ENCODE measurements around the gene THADA.

Gene THADA

DNA sequence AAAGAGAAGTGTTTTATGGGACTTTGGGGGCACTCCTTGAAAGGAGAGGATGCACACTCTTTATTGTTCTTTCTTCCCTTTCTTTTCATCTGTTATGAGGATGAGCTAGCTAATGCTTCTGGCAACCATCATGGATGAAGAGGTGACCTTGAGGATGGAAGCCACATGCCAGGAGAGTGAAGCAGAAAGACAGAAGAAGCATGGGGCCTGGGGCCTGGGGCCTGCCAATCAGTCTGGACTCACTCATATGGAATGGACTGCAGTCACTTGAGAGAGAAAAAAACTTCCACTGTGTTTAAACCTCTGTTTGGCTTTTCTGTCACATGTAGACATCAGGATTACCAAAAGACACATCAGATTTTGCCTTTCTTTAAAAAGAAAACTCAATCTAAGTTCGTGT lies 333.6 kb downstream of the THADA start:
- H3K27ac ChIP-seq = no peak overlapping the region
- no peak for DNase-seq

DNA sequence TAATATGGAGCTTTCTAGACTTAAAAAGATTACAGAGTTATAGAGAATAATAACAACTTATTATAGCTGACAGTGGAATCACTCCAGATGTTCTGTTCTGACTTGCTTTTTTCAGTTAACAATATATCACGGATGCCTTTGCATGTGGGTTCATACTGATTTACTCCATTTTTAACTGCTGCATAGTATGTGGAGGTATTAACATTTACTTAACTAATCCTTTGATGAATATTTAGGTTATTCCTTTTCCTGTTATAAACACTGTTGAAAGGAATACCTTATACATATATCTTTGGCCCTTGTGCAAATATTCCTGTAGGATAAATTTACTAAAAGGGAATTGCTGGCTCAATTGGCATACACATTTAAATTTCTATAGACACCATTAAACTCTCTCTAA lies 336.3 kb downstream of the THADA start:
- no peaks in the 10 kb centered on the region for H3K36me3 ChIP-seq
- no peak for TF ChIP-seq CTCF (IDR thresholded peaks at IDR 0.05; ENCODE audit: low read depth, low read length)
- no peaks in the 10 kb centered on the region for H3K9me3 ChIP-seq (ENCODE audit: severe bottlenecking)
- H3K27ac ChIP-seq = no peak overlapping the region
- DNase-seq = no peak
- no peak overlapping the region for H3K4me3 ChIP-seq (ENCODE audit: low read depth, low read length)
- no peaks in the 10 kb centered on the region for H3K27me3 ChIP-seq (ENCODE audit: insufficient read depth, low read depth, severe bottlenecking)

More for the DNA sequence above, 333.6 kb downstream of the THADA start:
- Histone ChIP-seq H3K4me3 (ENCODE audit: low read depth, low read length) (no peak overlapping the region), H3K9me3 (ENCODE audit: severe bottlenecking) (no peaks in the 10 kb centered on the region), H3K27me3 (ENCODE audit: insufficient read depth, low read depth, severe bottlenecking) (no peaks in the 10 kb centered on the region), H3K36me3 (no peaks in the 10 kb centered on the region)
- no peak for TF ChIP-seq CTCF (IDR thresholded peaks at IDR 0.05; ENCODE audit: low read depth, low read length)

DNA sequence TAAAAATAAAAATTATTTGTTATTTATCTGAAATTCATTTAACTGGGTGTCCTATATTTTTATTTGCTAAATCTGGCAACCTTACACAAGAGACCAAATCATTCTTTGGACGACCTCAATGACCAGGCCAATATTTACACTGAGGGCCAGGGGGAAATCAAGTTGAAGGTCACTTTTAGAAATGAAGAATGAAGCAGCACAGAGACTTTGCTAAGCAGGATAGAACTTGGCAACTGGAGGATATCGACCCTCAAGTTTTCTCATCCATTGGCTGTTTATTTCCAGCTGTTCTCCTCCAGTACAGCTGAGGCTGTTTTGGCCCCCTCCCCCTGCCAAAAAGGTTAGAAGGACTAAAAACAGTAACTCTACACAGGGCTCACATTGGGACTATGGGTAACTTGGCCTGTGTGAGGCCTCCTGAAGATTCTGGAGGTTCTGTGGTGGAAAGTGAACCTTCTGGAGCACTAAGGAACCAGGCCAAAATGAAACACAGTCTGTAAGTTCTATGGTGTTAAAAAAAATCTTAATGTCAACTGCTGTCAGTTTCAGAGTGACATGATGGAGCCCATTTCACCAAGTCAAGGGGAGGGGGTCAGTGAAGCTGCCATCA lies 337.2 kb downstream of the THADA start:
- H3K27ac ChIP-seq = no peak overlapping the region
- TF ChIP-seq CTCF (IDR thresholded peaks at IDR 0.05; ENCODE audit: low read depth, low read length) = no peak
- DNase-seq = no peak
- no peaks in the 10 kb centered on the region for H3K9me3 ChIP-seq (ENCODE audit: severe bottlenecking)
- H3K27me3 ChIP-seq (ENCODE audit: insufficient read depth, low read depth, severe bottlenecking) = no peaks in the 10 kb centered on the region
- no peak overlapping the region for H3K4me3 ChIP-seq (ENCODE audit: low read depth, low read length)
- H3K36me3 ChIP-seq = no peaks in the 10 kb centered on the region

- no peak for TF ChIP-seq CTCF (IDR thresholded peaks at IDR 0.05; ENCODE audit: low read depth, low read length)
- no peak overlapping the region for H3K4me3 ChIP-seq (ENCODE audit: low read depth, low read length)
These were observed 340.4 kb downstream of the THADA start for GRCh38 chr2:43255296-43255910.

DNA sequence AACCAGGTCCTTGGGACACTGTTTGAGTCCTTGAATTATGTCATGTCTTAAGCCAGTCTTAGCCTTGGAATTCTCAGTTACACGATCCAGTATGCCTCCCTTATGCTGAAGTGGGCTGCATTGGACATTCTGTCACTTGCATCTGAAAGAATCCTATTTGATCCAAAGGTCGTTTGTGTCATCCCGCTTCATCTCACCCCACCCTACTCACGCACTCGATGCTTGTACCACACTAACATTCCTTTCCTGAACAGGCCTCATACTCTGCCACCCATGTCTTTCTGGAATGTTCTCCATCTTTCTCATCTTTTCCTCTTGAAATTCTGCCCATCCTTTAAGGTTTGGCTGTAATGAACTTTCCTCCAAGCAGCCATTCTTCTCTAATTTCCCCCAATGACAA lies 341.5 kb downstream of the THADA start:
- Histone ChIP-seq H3K9me3 (ENCODE audit: severe bottlenecking) (no peaks in the 10 kb centered on the region), H3K27me3 (ENCODE audit: insufficient read depth, low read depth, severe bottlenecking) (no peaks in the 10 kb centered on the region), H3K4me3 (ENCODE audit: low read depth, low read length) (no peak overlapping the region), H3K27ac (no peak overlapping the region), H3K36me3 (no peaks in the 10 kb centered on the region)
- no peak for DNase-seq
- no peak for TF ChIP-seq CTCF (IDR thresholded peaks at IDR 0.05; ENCODE audit: low read depth, low read length)

More at GRCh38 chr2:43255296-43255910, 340.4 kb downstream of the THADA start:
- no peak overlapping the region for H3K27ac ChIP-seq
- no peaks in the 10 kb centered on the region for H3K27me3 ChIP-seq (ENCODE audit: insufficient read depth, low read depth, severe bottlenecking)
- no peaks in the 10 kb centered on the region for H3K9me3 ChIP-seq (ENCODE audit: severe bottlenecking)
- H3K36me3 ChIP-seq = no peaks in the 10 kb centered on the region
- DNase-seq = no peak

All from WERI-Rb-1 (cell line).